HEK293 (cell line): Measurements from ENCODE around the gene BCAS3.

ENCODE experiments used
- CTCF ChIA-PET: fragments of 350-600 bp; formaldehyde crosslinking; extraction: SDS; loops from one replicate; lab custom pipeline; 2021; ENCODE audit warnings: antibody characterized with exemption; lab: Yijun Ruan, JAX
- POLR2A ChIA-PET: fragments of 300-600 bp; formaldehyde crosslinking; extraction: SDS; loops from one replicate; lab custom pipeline; 2020; ENCODE audit warnings: antibody characterized with exemption, inconsistent platforms; lab: Yijun Ruan, JAX
- H3K27ac ChIP-seq: fragments of 200-500 bp; sonication (Bioruptor generic); 2 replicates; pipeline ENCODE4 v1.5.1; 2014; ENCODE audit warnings: low read depth, low read length, control low read depth, inconsistent platforms; ENCODE audit errors: extremely low read depth
- H3K36me3 ChIP-seq, 2 experiments: fragments of 200-500 bp in 1 of 2; sonication (Bioruptor generic) in 1 of 2; 1 replicate in 1 of 2; 2 replicates in 1 of 2; pipeline ENCODE4 v1.5.1; 2014 to 2017; ENCODE audit warnings: inconsistent platforms in 2 of 2, low read length in 2 of 2; ENCODE audit not compliant: control insufficient read depth in 2 of 2, insufficient read depth in 1 of 2
- H3K4me1 ChIP-seq: fragments of 200-500 bp; sonication (Bioruptor generic); 2 replicates; pipeline ENCODE4 v1.5.1; 2014; ENCODE audit warnings: mild to moderate bottlenecking, low read length, inconsistent platforms; ENCODE audit not compliant: control insufficient read depth, insufficient read depth
- H3K4me3 ChIP-seq: 2 replicates; pipeline ENCODE4 v1.5.1; 2011; ENCODE audit warnings: low read depth, mild to moderate bottlenecking, control low read depth, low read length, moderate library complexity
- H3K9me3 ChIP-seq: fragments of 200-500 bp; sonication (Bioruptor generic); 2 replicates; pipeline ENCODE4 v1.5.1; 2014; ENCODE audit warnings: low read depth, low read length, inconsistent platforms; ENCODE audit not compliant: control insufficient read depth, insufficient read depth
- HOXA7 ChIP-seq: sonication (generic); formaldehyde crosslinking; IDR thresholded peaks from 2 replicates; pipeline ENCODE4 v1.8.1; 2022; ENCODE audit warnings: missing genetic modification reagents, borderline replicate concordance
- REPIN1 ChIP-seq: fragments of 450-650 bp; formaldehyde crosslinking; IDR thresholded peaks from 2 replicates; pipeline ENCODE4 v1.5.1; 2017; ENCODE audit warnings: missing biosample characterization, missing genetic modification characterization, low read depth
- YY1 ChIP-seq: fragments of 450-650 bp; formaldehyde crosslinking; IDR thresholded peaks from 2 replicates; pipeline ENCODE4 v1.5.1; 2018; ENCODE audit warnings: missing biosample characterization, missing genetic modification characterization
- ZBTB21 ChIP-seq: fragments of 450-650 bp; formaldehyde crosslinking; IDR thresholded peaks from 2 replicates; pipeline ENCODE4 v1.5.1; 2017; ENCODE audit warnings: missing biosample characterization, missing genetic modification characterization
- ZFP69B ChIP-seq: fragments of 450-650 bp; formaldehyde crosslinking; IDR thresholded peaks from 2 replicates; pipeline ENCODE4 v1.5.1; 2016; ENCODE audit warnings: missing biosample characterization, missing genetic modification characterization
- ZNF202 ChIP-seq: fragments of 450-650 bp; formaldehyde crosslinking; IDR thresholded peaks from 2 replicates; pipeline ENCODE4 v1.5.1; 2016; ENCODE audit warnings: missing biosample characterization, missing genetic modification characterization, borderline replicate concordance
- ZNF248 ChIP-seq: fragments of 450-650 bp; formaldehyde crosslinking; IDR thresholded peaks from 2 replicates; pipeline ENCODE4 v1.5.1; 2017; ENCODE audit warnings: missing biosample characterization, missing genetic modification characterization
- ZNF274 ChIP-seq, 2 experiments: fragments of 200-500 bp in 1 of 2; fragments of 450-650 bp in 1 of 2; sonication (Bioruptor generic) in 1 of 2; formaldehyde crosslinking in 1 of 2; IDR thresholded peaks; 2 replicates each; pipeline versions ENCODE4 v1.5.1 to v1.6.1; 2014 to 2016; ENCODE audit warnings: borderline replicate concordance in 1 of 2, inconsistent platforms in 1 of 2, low read length in 1 of 2, missing biosample characterization in 1 of 2, missing genetic modification characterization in 1 of 2
- ZNF426 ChIP-seq: fragments of 450-650 bp; formaldehyde crosslinking; IDR thresholded peaks from 2 replicates; pipeline ENCODE4 v1.5.1; 2017; ENCODE audit warnings: missing biosample characterization, missing genetic modification characterization, mild to moderate bottlenecking, inconsistent platforms, moderate library complexity
- TF ChIP-seq, protein P1 (sequence below): fragments of 450-650 bp; formaldehyde crosslinking; IDR thresholded peaks from 2 replicates; pipeline ENCODE4 v1.5.1; 2017; ENCODE audit warnings: missing biosample characterization, missing genetic modification characterization
- TF ChIP-seq, protein P2 (sequence below): fragments of 450-650 bp; formaldehyde crosslinking; IDR thresholded peaks from 2 replicates; pipeline ENCODE4 v1.5.1; 2016; ENCODE audit warnings: missing biosample characterization, missing genetic modification characterization
- TF ChIP-seq, protein P3 (sequence below): fragments of 450-650 bp; formaldehyde crosslinking; IDR thresholded peaks from 2 replicates; pipeline ENCODE4 v1.5.1; 2017; ENCODE audit warnings: missing biosample characterization, missing genetic modification characterization
- TF ChIP-seq, protein P4 (sequence below): fragments of 450-650 bp; formaldehyde crosslinking; IDR thresholded peaks from 2 replicates; pipeline ENCODE4 v1.5.1; 2016; ENCODE audit warnings: missing biosample characterization, missing genetic modification characterization
- TF ChIP-seq, protein P5 (sequence below): fragments of 450-650 bp; formaldehyde crosslinking; IDR thresholded peaks from 2 replicates; pipeline ENCODE4 v1.5.1; 2016; ENCODE audit warnings: missing biosample characterization, missing genetic modification characterization

Gene BCAS3

DNA sequence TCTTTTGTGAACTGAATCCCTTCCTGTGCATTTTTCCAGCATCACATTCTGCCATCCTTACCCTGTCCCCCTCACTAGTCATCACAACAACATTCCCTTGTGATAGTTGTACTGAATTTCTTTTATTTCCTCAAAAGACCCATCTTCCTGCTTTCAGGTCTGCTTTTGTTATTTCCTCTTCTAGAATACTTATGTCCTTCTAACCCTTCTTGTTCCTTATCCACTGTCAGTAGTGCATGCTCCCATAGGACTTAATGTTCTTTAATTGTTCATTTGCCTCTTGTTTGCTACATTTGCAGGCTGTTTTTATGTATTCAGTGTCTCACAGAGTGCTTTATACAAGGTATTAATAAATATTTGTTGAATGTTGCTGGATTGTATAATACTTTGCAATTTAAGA lies 73.0 kb downstream of the BCAS3 start:
- H3K4me1 ChIP-seq, result no peaks in the 10 kb centered on the region
- POLR2A ChIA-PET, result no interaction called here
- H3K9me3 ChIP-seq, result no peaks in the 10 kb centered on the region; the same call in 1 of the 2 replicates
- TF ChIP-seq ZNF248 (tag by site-specific recombination), result no peak
- no peak for TF ChIP-seq YY1 (tag by site-specific recombination)
- TF ChIP-seq ZNF426 (tag by site-specific recombination), result no peak
- TF ChIP-seq, protein P1, sequence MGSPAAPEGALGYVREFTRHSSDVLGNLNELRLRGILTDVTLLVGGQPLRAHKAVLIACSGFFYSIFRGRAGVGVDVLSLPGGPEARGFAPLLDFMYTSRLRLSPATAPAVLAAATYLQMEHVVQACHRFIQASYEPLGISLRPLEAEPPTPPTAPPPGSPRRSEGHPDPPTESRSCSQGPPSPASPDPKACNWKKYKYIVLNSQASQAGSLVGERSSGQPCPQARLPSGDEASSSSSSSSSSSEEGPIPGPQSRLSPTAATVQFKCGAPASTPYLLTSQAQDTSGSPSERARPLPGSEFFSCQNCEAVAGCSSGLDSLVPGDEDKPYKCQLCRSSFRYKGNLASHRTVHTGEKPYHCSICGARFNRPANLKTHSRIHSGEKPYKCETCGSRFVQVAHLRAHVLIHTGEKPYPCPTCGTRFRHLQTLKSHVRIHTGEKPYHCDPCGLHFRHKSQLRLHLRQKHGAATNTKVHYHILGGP (tag by site-specific recombination), result no peak
- TF ChIP-seq ZFP69B (tag by site-specific recombination), result no peak
- TF ChIP-seq ZBTB21 (tag by site-specific recombination), result no peak
- TF ChIP-seq HOXA7 (CRISPR knock-in tag), result no peak
- TF ChIP-seq, protein P2, sequence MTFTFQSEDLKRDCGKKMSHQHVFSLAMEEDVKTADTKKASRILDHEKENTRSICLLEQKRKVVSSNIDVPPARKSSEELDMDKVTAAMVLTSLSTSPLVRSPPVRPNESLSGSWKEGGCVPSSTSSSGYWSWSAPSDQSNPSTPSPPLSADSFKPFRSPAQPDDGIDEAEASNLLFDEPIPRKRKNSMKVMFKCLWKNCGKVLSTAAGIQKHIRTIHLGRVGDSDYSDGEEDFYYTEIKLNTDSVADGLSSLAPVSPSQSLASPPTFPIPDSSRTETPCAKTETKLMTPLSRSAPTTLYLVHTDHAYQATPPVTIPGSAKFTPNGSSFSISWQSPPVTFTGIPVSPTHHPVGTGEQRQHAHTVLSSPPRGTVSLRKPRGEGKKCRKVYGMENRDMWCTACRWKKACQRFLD (tag by site-specific recombination), result no peak
- TF ChIP-seq, protein P3, sequence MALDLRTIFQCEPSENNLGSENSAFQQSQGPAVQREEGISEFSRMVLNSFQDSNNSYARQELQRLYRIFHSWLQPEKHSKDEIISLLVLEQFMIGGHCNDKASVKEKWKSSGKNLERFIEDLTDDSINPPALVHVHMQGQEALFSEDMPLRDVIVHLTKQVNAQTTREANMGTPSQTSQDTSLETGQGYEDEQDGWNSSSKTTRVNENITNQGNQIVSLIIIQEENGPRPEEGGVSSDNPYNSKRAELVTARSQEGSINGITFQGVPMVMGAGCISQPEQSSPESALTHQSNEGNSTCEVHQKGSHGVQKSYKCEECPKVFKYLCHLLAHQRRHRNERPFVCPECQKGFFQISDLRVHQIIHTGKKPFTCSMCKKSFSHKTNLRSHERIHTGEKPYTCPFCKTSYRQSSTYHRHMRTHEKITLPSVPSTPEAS (tag by site-specific recombination), result no peak
- TF ChIP-seq ZNF202 (tag by site-specific recombination), result no peak
- no peaks in the 10 kb centered on the region for H3K36me3 ChIP-seq
- H3K4me3 ChIP-seq, result no peak overlapping the region
- CTCF ChIA-PET, result no interaction called here
- H3K27ac ChIP-seq, result no peak overlapping the region

DNA sequence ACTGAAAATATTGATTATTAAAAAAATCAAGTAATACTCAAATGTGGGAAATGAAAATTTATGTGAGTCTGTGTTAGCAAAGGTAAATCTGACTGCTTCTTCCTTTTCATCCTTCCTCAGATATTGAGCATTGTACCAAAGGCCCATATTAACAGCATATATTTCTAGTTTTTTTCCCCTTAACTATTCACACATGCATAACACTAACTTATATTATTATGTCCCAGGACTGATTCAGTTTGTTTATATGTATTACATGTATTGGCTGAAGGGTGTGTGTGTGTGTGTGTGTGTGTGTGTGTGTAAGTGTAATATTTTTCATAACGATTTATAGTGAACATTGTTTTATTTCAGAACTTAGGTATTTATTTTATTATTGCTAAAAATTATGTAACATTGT lies 74.2 kb downstream of the BCAS3 start:
- ChIA-PET CTCF (no interaction called here), POLR2A (no interaction called here)
- Histone ChIP-seq H3K9me3 (no peaks in the 10 kb centered on the region; the same call in 1 of the 2 replicates), H3K27ac (no peak overlapping the region), H3K4me3 (no peak overlapping the region), H3K4me1 (no peaks in the 10 kb centered on the region), H3K36me3 (no peaks in the 10 kb centered on the region)
- TF ChIP-seq, protein P4, sequence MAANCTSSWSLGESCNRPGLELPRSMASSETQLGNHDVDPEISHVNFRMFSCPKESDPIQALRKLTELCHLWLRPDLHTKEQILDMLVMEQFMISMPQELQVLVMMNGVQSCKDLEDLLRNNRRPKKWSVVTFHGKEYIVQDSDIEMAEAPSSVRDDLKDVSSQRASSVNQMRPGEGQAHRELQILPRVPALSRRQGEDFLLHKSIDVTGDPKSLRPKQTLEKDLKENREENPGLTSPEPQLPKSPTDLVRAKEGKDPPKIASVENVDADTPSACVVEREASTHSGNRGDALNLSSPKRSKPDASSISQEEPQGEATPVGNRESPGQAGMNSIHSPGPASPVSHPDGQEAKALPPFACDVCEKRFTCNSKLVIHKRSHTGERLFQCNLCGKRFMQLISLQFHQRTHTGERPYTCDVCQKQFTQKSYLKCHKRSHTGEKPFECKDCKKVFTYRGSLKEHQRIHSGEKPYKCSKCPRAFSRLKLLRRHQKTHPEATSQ, result no peak
- peak; percentile 3; the same call in 1 of the 2 replicates for TF ChIP-seq ZNF426 (tag by site-specific recombination)
- no peak for TF ChIP-seq REPIN1 (tag by site-specific recombination)
- TF ChIP-seq, protein P5, sequence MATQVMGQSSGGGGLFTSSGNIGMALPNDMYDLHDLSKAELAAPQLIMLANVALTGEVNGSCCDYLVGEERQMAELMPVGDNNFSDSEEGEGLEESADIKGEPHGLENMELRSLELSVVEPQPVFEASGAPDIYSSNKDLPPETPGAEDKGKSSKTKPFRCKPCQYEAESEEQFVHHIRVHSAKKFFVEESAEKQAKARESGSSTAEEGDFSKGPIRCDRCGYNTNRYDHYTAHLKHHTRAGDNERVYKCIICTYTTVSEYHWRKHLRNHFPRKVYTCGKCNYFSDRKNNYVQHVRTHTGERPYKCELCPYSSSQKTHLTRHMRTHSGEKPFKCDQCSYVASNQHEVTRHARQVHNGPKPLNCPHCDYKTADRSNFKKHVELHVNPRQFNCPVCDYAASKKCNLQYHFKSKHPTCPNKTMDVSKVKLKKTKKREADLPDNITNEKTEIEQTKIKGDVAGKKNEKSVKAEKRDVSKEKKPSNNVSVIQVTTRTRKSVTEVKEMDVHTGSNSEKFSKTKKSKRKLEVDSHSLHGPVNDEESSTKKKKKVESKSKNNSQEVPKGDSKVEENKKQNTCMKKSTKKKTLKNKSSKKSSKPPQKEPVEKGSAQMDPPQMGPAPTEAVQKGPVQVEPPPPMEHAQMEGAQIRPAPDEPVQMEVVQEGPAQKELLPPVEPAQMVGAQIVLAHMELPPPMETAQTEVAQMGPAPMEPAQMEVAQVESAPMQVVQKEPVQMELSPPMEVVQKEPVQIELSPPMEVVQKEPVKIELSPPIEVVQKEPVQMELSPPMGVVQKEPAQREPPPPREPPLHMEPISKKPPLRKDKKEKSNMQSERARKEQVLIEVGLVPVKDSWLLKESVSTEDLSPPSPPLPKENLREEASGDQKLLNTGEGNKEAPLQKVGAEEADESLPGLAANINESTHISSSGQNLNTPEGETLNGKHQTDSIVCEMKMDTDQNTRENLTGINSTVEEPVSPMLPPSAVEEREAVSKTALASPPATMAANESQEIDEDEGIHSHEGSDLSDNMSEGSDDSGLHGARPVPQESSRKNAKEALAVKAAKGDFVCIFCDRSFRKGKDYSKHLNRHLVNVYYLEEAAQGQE (tag by site-specific recombination), result no peak
- TF ChIP-seq ZNF274 (IDR thresholded peaks at IDR 0.05; ENCODE audit: low read length), result no peak
- no peak for TF ChIP-seq ZNF274 (tag by site-specific recombination; IDR thresholded peaks at IDR 0.05; ENCODE audit: borderline replicate concordance)
